Stimulated activated effector memory CD8-positive, alpha-beta T cell treated with anti-CD3 and anti-CD28 coated beads, Interleukin-12 subunit alpha, Interleukin-12 subunit beta, amount 100 ng/mL, for 72 hours (primary cell): ENCODE measurements around the gene SULT1A1.
"Not testable (repeated sequence)": the region's sequence is repeated elsewhere in the genome, so short reads cannot be mapped to it uniquely, and the experiment has no call there.

Experiments
- ATAC-seq: fragments of 150-1000 bp; cut with Tn5 transposase; 2 replicates; pipeline ENCODE4 v1.10.0; 2021
- DNase-seq, 2 donors: peaks; one replicate each; pipeline ENCODE4 v3.0.0; 2021 to 2022; ENCODE audit warnings: low spot score in 2 of 2
- H3K27ac Mint-ChIP-seq: one replicate; pipeline ENCODE4 v1.8.0; 2022; ENCODE audit warnings: mild to moderate bottlenecking, mixed read lengths
- H3K36me3 Mint-ChIP-seq: one replicate; pipeline ENCODE4 v1.8.0; 2022; ENCODE audit warnings: mild to moderate bottlenecking, mixed read lengths
- H3K4me1 Mint-ChIP-seq: one replicate; pipeline ENCODE4 v1.8.0; 2022; ENCODE audit warnings: mixed read lengths
- H3K4me3 Mint-ChIP-seq: one replicate; pipeline ENCODE4 v1.8.0; 2022; ENCODE audit warnings: mild to moderate bottlenecking, mixed read lengths
- H3K9me3 Mint-ChIP-seq: one replicate; pipeline ENCODE4 v1.8.0; 2022; ENCODE audit warnings: mixed read lengths

SULT1A1 gene

DNA sequence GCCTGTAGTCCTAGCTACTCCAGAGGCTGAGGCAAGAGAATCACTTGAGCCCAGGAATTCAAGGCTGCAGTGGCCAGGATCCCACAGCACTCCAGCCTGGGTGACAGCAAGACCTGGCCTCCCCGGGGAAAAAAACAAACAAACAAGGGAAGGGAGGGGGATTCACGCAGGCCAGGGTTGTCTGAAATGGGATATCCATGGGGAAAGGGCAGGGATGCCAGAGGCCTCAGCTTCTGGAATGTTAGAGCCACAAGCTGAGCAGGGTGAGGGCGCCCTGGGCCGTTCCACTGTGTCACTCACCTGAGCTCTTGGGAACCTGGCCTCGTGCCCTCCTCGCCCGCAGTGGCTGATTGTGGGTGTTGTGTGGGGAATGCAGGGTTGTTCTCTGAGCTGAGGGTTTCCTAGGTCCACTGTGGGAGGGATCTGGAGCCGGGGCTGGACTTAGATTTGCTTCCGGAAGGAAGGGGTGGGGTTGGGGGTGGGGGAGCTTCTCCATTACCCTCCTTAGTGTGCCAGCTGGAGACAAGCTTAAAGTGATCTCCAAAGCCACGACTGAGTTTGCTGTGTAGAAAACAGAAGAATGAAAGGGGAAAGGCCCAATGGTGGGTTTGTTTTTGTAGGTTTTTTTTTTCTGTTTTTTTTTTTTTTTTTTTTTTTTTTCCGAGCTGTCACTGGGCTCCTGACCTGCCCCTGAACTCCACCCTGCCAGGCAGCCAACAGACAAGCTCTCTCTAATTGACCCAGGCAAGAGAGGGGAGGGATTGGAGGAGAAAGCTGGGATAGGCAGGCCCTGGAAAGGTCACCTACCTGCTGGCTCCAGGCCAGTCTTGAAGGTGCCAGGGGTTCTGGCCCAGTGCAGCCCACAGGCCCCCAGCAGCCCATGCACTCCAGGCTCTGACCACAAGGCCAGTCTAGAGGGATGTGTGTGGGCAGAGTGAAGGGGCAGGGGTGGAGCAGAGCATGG is at the start of gene SULT1A1:
Gene SULT1A1, minus strand, starts transcription at position 414 of the 964 bp plus-strand sequence. CDS start 1,189 bp downstream, outside the sequence.
- no peaks in the 10 kb centered on the region for H3K36me3 Mint-ChIP-seq
- no peak for ATAC-seq

DNA sequence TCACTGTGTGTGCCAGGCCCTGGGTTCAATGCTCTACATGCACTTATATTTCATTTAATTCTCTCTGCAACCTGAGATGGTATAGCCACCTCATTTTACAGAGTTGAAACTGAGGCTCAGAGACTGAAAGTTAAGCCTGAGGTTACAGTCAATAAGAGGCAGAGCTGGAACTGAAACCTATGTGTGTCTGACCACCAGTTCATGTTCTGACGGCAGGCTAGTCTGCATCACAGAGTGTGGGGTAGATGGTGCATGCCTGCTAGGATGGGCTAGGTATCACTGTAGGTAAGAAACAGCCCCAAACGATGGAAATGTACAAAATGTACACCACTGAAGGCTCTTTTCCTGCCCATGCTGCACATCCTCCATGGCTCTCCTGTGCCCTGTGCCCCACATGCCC is 30.1 kb upstream of the SULT1A1 start:
- not testable (repeated sequence) for H3K27ac Mint-ChIP-seq, DNase-seq, H3K4me3 Mint-ChIP-seq, ATAC-seq, H3K4me1 Mint-ChIP-seq, H3K36me3 Mint-ChIP-seq, H3K9me3 Mint-ChIP-seq

More for the DNA sequence above, at the start of gene SULT1A1:
- H3K27ac Mint-ChIP-seq, result peak within 1 kb of the TSS; percentile 75
- H3K4me3 Mint-ChIP-seq, result no peak within 1 kb of the TSS
- no peak for DNase-seq
- H3K9me3 Mint-ChIP-seq, result no peaks in the 10 kb centered on the region
- H3K4me1 Mint-ChIP-seq, result peaks cover 10% of the 10 kb centered on the region

DNA sequence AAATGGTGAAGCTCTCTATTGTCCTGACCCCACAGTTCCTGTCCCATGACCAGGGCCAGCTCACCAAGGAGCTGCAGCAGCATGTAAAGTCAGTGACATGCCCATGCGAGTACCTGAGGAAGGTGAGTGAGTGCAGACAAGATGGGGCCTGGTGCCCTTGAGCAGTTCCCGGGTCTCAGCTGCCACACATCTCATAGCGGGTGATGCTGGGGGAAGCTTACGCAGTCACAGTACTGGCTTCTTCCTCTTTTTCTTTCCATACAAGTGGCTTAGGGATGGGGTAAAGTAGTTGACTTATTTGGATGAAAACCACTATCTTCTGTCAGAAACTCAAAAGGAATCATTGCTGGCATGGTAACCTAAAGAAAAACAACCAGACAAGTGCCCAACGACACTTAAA is 28.5 kb upstream of the SULT1A1 start:
- not testable (repeated sequence) for ATAC-seq, H3K36me3 Mint-ChIP-seq, H3K4me3 Mint-ChIP-seq, H3K27ac Mint-ChIP-seq, H3K4me1 Mint-ChIP-seq, DNase-seq, H3K9me3 Mint-ChIP-seq

DNA sequence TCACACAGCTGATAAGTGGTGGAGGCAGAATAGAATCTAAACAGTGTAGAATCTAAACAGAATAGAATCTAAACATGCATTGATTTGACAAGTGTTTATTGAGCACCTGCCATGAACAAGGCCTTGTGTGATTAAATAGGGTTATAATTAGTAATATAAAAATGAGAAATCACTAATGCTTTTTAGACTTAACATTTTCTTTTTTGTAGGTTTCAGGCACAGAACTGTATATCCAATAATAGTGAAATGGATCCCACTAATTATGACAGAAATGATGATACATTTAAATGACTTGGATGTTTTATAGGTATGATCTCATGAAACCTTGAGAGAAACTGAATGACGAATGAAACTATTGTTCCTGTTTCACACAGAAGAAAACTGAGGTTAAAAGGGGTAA is 27.9 kb upstream of the SULT1A1 start, which contains the start of gene NPIPB8:
Gene NPIPB8, plus strand, starts transcription at position 301 of the 400 bp plus-strand sequence. CDS start 296 bp downstream, outside the sequence.
- not testable (repeated sequence) for DNase-seq, ATAC-seq, H3K4me3 Mint-ChIP-seq, H3K27ac Mint-ChIP-seq, H3K36me3 Mint-ChIP-seq, H3K4me1 Mint-ChIP-seq, H3K9me3 Mint-ChIP-seq

DNA sequence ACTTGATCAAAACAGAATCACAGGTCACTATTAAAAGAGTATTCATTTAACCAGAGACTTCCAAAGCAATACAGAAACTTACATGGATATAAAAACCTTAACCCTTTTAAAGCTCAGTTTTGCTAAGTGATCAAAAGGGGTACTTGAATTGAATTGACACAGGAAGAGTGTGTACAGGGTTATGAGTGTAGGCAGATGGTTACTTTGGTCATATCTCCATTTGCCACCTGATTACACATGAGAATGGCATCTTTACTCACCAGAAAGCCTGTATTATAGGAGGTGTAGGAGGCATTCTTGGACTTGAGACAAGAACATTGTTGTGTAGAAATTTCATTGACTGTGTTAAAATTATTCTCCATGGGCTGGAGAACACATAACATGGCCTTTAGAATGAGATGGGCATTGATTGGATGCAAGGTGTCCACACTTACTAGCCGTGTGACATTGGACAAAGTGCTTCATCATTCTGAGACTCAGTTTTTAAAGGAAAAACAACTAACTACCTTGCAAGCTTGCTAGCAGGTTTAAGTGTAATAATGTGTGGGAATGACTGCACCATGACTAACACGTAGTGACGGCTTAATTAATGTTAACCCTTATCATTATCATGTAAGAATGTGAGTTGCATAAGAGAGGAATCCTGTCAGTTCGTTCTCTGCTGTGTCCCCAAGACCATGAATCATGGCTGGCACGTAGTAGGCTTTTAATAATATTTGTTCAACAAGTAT is 26.4 kb upstream of the SULT1A1 start:
- H3K4me1 Mint-ChIP-seq, H3K36me3 Mint-ChIP-seq, ATAC-seq, H3K9me3 Mint-ChIP-seq, H3K27ac Mint-ChIP-seq, DNase-seq, H3K4me3 Mint-ChIP-seq: not testable (repeated sequence)

DNA sequence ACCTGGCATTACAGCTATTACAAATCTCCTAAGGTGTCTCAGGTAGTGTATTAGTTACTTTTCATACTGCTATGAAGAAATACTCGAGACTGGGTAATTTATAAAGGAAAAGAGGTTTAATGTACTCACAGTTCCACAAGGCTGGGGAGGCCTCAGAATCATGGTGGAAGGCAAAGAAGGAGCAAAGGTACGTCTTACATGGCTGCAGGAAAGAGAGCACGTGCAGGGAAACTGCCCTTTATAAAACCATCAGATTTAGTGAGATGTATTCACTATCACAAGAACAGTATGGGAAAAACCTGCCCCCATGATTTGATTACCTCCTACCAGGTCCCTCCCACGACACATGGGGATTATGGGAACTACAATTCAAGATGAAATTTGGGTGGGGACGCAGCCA is 21.1 kb upstream of the SULT1A1 start:
- ATAC-seq, H3K27ac Mint-ChIP-seq, DNase-seq, H3K4me3 Mint-ChIP-seq, H3K4me1 Mint-ChIP-seq, H3K36me3 Mint-ChIP-seq, H3K9me3 Mint-ChIP-seq: not testable (repeated sequence)

DNA sequence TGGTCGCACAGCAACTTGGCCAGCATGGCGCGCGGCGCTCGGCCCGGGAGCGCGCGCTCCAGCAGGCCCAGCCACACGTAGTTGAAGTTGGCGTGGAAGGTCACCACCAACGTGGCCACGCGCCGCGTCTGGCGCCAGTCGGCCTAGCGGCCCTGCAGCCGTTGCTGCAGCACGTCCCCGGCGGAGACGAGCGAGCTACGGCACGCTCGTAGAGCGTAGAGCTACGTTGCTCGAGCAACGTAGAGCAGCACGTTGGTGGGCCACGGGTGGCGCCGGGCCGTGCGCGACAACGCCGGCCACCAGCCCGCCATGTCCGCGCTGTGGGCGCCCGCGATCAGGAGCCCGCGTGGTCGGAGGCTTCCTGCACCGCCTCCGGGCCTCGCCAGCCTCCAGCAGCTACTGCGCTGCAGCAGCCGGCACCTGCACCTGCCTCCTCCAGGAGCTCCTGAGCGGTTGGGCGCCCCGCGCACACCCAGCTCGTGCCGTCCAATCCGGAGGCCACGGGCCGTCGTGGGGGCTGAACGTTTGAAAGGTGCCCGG is 13.4 kb upstream of the SULT1A1 start:
- H3K27ac Mint-ChIP-seq, result peak overlapping the region; percentile 40
- ATAC-seq, result peak; percentile 92
- H3K4me3 Mint-ChIP-seq, result peak overlapping the region; percentile 71
- DNase-seq, result peak; percentile 29 to 72
- no peaks in the 10 kb centered on the region for H3K9me3 Mint-ChIP-seq
- H3K36me3 Mint-ChIP-seq, result peaks cover 28% of the 10 kb centered on the region
- H3K4me1 Mint-ChIP-seq, result peaks cover 22% of the 10 kb centered on the region

DNA sequence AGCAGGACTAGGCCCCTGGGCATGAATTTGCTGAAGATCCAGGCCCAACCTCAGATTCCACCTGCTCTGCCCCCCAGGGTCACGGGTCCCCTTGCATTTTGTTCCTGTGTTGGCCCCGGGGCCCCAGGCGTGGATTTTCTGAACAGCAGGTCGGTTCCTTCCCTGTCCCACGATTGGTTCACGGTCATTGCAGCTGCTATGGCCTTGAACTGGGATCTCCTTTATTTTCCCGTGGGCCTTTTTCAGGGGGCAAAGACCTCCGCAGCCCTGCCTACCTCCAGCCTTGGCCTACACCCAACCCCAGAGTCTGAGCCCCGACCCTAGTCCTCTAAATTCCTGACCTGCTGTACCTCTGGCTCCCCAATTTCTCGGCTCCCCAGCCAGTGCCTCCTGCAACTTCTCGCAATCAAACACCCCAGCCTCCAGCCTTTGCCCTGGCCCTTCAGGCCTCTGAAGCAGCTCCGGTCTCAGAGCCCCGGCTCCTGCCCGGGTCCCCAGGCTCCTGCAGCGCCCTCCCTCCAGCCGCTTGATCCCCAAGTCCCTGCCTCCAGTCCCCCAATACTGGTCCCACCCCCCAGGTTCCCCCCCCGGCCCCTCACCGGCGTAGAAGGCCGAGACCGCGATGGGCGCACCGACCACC is 12.8 kb upstream of the SULT1A1 start:
- H3K27ac Mint-ChIP-seq, result peak overlapping the region; percentile 40
- ATAC-seq, result peak; percentile 42

DNA sequence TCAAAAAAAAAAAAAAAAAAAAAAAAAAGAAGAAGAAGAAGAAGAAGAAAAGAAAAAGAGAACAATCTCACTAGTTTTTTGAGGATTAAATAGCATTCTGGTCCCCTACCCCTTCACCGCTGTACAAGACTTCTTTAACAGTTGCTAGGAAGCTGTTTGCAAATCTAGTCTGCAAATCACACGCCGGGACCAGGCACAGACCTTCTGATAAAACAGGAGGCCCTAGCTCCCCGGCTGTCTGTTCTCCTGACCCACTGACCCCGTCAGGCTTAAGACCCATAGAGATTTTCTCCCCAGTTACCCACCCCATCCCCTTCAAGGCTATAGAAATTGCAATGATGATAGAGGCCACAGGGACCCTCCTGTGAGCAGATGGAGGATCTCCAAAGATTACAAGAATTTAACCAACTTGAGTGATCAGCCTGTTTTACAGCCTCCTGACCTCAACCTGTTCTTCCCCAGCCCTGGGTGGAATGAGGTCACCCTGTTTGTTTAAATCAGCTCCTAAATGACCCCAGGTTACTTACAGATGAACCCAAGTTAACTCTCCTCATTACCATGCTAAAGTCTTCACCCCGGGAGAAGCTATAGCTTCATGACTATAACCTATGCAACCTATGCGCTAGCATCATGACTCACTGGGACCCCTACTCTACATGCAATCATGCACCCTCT is 11.8 kb upstream of the SULT1A1 start:
- ATAC-seq, result no peak
- H3K27ac Mint-ChIP-seq, result no peak overlapping the region
- DNase-seq, result no peak
- peak overlapping the region; percentile 71 for H3K4me3 Mint-ChIP-seq
- peaks cover 32% of the 10 kb centered on the region for H3K36me3 Mint-ChIP-seq
- no peaks in the 10 kb centered on the region for H3K9me3 Mint-ChIP-seq
- H3K4me1 Mint-ChIP-seq, result peaks cover 22% of the 10 kb centered on the region

More for the DNA sequence above, 12.8 kb upstream of the SULT1A1 start:
- Mint-ChIP-seq H3K4me3 (peak overlapping the region; percentile 71), H3K4me1 (peaks cover 22% of the 10 kb centered on the region), H3K36me3 (peaks cover 32% of the 10 kb centered on the region)
- H3K9me3 Mint-ChIP-seq, DNase-seq: not testable (repeated sequence)

DNA sequence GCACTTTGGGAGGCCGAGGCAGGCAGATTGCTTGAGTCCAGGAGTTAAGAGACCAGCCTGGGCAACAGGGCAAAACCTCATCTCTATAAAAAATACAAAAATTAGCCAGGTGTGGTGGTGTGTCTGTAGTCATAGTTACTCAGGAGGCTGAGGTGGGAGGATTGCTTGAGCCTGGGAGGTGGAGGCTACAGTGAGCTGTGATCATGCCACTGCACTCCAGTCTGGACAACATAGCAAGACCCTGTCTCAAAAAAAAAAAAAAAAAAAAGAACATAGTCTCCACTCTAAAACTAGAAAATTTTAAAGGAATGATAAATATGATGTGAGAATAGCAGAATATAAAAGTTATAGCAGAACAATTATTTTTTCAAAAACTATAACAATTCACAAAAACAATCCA is 10.5 kb upstream of the SULT1A1 start:
- not testable (repeated sequence) for H3K4me3 Mint-ChIP-seq, H3K27ac Mint-ChIP-seq, ATAC-seq, DNase-seq, H3K9me3 Mint-ChIP-seq
- Mint-ChIP-seq H3K4me1 (peaks cover 26% of the 10 kb centered on the region), H3K36me3 (peaks cover 32% of the 10 kb centered on the region)

DNA sequence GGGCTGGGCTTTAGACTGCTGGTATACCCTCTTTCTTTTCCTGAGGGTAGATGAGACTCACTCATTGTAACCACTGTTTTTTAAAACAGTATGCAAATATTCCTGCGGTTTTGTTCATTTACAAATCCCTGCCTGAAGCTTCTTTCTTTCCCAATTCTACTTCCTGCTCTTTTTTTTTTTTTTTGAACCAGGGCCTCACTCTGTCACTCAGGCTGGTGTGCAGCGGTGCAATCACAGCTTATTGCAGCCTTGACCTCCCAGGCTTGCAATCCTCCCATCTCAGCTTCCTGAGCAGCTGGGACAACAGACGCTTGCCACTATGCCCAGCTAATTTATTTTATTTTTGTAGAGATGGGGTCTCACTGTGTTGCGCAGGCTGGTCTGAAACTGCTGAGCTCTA is 8.0 kb upstream of the SULT1A1 start:
- H3K27ac Mint-ChIP-seq, result no peak overlapping the region
- H3K4me3 Mint-ChIP-seq, result no peak overlapping the region
- peaks cover 32% of the 10 kb centered on the region for H3K36me3 Mint-ChIP-seq
- no peaks in the 10 kb centered on the region for H3K9me3 Mint-ChIP-seq
- H3K4me1 Mint-ChIP-seq, result peaks cover 16% of the 10 kb centered on the region
- ATAC-seq (no peak), DNase-seq (no peak)

DNA sequence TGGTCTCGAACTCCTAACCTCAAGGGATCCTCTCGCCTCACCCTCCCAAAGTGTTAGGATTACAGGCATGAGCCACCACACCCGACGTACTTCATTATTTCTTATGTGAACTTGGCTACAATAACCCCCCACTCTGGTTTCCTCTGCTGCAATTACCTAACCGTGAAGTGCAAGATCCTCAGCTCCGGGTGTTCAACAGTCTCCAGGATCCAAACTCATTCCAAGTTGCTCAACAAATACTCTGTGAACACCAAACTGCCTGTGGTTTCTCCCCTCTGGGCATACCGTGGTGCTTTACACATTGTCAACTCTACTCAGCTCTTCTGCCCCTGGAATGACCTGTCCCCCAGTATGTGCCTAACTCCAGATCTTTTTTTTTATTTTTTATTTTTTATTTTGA is 6.8 kb upstream of the SULT1A1 start:
- DNase-seq (no peak), ATAC-seq (no peak)
- Mint-ChIP-seq H3K36me3 (peaks cover 32% of the 10 kb centered on the region), H3K4me1 (peaks cover 4% of the 10 kb centered on the region), H3K27ac (no peak overlapping the region), H3K4me3 (no peak overlapping the region), H3K9me3 (no peaks in the 10 kb centered on the region)

DNA sequence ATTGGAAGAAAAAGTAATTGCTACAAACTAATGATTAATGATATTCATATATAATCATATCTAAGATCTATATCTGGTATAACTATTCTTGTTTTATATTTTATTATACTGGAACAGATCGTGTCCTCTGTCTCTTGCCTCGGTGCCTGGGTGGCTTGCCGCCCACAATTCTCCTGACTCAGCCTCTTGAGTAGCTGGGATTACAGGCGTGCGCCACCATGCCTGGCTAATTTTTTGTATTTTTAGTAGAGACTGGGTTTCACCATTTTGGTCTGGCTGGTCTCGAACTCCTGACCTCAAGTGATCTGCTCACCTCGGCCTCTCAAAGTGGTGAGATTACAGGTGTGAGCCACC is 6.4 kb upstream of the SULT1A1 start:
- ATAC-seq, H3K9me3 Mint-ChIP-seq, H3K27ac Mint-ChIP-seq, H3K4me1 Mint-ChIP-seq, H3K4me3 Mint-ChIP-seq, DNase-seq: not testable (repeated sequence)
- peaks cover 30% of the 10 kb centered on the region for H3K36me3 Mint-ChIP-seq

DNA sequence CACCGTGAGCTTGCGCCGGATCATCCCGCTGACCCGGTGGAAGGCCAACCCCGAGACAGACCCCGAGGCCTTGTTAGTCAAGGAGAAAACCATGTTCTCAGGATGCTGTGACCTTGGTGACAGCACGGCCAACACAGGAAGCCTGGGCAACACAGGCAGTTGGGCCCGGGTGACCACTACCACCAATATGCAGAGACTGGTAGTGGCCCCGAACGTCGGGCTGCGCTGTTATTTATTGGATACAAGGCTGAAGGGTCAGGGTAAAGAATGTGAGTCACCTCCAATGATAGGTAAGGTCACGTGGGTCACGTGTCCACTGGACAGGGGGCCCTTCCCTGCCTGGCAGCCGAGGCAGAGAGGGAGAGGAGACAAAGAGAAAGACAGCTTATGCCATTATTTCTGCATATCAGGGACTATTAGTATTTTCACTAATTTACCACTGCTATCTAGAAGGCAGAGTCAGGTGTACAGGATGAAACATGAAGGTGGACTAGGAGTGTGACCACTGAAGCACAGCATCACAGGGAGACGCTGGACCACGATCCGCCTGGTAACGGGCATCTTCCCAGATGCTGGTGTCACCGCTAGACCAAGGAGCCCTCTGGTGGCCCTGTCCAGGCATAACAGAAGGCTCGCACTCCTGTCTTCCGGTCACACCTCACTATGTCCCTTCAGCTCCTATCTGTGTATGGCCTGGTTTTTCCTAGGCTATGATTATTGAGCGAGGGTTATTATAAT is 5.8 kb upstream of the SULT1A1 start:
- not testable (repeated sequence) for ATAC-seq, H3K4me1 Mint-ChIP-seq, H3K4me3 Mint-ChIP-seq, DNase-seq, H3K9me3 Mint-ChIP-seq, H3K27ac Mint-ChIP-seq
- H3K36me3 Mint-ChIP-seq, result peaks cover 25% of the 10 kb centered on the region
